Activated naive CD4-positive, alpha-beta T cell treated with Interleukin-2 at 50 U/mL for 16 hours (primary cell): Measurements from ENCODE around the gene TOP2A.

Experiments
- DNase-seq: peaks from one replicate; pipeline ENCODE4 v3.0.0-alpha.2; 2020

The TOP2A gene

DNA sequence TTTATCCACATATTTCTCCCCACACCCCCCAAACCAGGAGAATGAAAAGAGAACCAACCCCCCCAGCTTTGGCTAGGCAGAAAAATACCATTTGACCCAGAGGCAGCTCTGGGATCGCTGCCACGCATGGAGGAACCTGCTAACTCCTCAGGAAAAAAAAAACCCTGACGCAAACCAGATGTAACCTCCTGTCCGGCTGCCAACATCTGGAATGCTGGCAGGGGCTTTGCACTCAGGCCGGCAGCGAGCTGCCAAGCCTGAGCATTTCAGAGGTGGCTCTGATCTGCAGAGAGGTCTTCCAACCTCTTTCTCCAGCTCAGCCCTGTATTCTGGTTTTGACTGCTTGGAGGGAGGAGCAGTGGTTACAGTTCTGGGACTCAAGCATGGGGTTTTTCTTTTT, 33.7 kb upstream of the TOP2A start:
- no peak for DNase-seq

DNA sequence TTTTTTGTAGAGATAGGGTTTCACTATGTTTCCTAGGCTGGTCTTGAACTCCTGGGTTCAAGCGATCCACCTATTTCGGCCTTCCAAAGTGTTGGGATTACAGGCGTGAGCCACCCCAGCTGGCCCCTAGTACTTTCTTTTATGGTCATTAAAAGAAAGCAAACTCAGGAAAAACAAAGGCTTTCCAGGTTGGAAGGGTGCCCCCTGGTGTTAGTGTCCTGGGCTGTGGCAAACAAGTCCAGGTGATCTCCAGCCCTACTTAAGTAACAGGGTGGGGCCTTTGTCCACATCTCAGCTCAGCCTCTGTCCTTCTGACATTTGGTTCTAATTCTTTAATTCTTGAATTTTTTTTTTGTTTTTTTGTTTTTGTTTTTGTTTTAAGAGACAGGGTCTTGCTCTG, 32.5 kb upstream of the TOP2A start:
- peak; percentile 39 for DNase-seq

DNA sequence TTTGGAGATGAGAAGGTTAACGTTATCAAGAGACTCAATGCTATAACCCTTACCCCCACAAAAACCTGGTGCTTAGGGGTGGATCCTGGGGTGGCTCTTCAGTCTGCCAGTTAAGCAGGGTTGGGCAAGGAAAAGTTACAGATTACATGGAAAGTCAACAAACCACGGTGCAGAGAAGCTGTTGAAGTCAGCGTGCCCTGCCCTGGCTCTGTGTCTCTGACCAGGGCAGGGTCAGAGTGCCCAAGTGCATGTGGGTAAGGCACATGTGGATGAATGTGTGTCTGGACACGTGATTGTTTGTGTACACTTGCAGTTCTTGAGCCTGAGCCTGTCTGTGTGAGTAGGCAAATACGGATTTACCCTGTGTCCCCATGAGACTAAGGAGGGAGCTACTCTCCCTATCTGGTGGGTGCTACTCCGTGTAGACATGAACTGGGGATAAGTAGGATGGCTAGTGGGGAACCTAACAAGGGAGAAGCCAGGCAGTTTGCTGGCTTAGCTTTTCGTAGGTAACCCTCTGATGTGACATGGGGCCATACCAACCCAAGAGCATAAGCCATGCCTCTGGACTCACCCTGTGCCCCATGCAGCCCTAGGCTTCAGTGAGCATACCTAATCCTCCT, 31.1 kb upstream of the TOP2A start:
- no peak for DNase-seq

DNA sequence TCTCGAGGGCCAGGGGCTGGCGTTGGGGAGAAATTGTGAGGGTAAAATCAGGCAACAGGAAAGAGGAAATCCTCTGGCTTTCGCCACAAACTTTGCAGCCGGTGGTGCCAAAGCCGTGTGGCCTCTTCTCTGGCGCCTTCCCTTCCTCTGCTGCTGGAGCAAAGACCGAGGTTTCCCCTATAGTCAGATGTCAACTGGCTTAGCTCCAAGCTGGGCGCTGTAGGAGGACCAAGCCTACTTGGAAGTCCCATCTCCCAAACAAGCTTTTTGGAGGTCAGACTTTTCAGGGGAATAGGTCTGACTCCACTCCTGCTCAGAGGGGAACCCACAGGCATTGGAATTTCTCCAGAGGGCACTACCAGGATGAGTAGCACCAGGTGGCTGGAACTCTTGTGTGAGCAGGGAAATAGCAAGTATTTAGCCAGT, 30.5 kb upstream of the TOP2A start:
- DNase-seq, result no peak

DNA sequence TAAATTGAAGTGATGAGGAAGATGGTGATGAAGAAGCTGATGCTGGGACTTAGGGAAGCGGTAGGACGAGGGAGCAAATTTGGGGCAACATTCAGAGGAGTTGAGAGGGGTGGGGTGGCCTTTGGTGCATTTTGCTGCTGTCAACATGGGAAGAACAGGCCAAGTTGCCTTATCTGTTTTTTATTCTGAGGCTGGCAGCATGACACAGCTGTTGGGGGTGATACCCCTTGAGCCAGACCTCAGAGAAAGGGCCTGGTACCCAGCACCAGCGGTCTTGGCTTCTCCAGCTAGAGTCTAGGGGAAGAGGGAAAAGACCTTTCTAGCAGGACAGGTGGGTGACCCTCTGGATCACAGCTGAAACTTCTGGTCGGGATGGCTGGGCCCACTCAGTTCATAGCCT, 30.1 kb upstream of the TOP2A start:
- DNase-seq, result no peak

DNA sequence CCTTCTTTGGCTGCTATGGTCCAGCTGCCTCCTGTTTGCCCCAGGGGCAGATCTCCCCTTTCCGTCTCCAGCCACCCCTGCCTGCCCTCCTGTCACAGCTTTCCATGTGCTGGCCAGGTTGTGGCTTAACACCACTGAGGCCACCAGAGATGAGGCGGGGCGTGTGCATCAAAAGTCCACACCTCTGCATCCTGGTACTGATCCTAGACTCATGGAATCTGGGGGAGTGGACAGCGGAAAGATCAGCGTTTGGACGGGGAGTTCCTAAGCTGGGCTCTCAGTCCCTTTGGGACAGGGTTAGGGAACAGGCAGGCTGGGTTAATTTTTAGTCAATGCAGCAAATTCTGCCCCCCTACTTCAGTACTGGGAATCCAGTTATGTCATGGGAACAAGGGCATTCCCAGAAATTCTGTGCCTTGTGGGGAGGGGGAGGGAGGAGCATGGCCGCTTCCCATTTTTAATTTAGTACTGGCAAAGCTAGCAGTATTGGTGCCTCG, 29.5 kb upstream of the TOP2A start:
- no peak for DNase-seq

DNA sequence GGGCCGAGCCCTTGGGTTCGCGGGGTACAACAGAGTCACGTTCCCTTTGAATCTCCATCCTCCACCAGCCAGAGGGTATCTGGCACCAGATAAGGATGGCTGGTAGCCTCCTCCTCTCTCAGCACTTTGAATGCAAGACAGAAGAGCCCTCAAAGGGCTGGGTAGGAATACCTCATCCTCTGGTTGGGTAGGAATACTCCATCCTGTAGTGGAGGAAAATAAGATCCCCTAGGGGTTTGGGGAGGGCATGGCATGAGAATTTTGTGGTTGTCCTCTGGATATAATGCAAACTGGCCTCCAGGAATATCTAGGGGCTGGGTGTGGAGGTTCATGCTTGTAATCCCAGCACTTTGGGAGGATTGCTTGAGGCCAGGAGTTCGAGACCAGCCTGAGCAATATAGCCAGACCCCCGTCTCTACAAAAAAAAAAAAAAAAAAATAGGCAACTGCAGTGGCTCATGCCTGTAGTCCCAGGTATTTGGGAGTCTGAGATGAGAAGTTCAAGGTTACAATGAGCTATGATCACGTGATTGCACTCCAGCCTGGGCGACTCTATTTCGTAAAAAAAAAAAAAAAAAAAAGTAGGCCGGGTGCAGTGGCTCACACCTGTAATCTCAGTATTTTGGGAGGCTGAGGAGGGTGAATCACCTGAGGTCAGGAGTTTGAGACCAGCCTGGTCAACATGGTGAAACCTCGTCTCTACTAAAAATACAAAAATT, 28.2 kb upstream of the TOP2A start:
- no peak for DNase-seq

DNA sequence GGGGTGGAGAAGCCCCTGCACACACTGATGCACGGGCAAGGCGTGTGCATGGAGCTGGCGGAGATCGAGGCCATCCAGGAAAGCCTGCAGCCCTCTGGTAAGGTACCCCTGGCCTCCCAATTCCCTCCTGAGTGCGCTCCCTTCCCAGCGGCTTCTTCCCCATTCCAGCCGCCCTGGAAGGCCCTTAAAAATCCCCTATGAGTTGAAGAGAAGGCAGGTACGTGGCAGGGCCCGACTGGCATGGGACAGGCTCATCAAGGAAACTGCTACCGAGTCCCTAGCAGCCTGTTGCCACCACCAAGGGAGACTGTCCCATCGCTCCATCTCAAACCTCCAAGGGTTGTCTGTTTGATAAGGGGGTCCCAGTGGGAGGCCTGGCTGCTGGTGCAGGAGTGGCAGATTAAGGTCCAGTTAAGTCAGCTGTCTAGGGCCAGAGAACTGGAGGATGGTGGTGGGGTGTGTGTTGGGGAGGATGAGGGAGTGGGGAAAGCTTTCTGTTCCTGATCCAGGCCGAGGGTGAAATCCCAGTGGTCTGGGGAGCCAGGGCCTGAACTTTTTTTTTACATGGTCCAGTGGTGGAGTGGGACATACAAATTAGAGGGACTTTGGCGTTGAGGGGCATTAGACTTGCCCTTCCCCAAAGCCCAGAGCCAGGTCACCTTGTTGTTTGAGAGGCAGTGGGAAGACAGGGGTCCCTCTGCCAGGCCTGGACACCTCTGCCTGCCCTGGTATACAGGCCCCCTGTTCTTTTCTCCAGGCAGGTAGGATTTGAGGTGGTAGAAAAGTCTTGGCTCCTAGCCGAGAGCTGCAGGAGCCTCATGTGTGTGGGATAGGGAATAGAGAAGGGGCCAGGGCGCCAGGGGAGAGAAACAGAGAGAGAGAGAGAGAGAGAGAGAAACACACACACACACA, 26.5 kb upstream of the TOP2A start:
- peak; percentile 16 for DNase-seq

DNA sequence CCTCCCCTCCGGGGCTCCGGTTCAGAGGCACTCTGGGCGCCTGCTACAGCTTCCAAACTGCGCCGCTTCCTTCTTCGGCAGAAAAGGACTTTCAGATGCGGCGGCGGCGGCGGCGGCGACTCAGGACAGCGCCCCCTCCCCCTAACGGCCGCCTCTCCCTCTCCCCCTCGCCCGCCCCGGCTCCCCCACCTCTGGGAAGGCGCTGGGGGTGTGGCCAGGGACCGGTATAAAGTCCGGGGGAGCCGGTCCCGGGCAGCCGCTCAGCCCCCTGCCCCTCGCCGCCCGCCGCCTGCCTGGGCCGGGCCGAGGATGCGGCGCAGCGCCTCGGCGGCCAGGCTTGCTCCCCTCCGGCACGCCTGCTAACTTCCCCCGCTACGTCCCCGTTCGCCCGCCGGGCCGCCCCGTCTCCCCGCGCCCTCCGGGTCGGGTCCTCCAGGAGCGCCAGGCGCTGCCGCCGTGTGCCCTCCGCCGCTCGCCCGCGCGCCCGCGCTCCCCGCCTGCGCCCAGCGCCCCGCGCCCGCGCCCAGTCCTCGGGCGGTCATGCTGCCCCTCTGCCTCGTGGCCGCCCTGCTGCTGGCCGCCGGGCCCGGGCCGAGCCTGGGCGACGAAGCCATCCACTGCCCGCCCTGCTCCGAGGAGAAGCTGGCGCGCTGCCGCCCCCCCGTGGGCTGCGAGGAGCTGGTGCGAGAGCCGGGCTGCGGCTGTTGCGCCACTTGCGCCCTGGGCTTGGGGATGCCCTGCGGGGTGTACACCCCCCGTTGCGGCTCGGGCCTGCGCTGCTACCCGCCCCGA, 25.7 kb upstream of the TOP2A start, which contains the start of gene IGFBP4:
Gene IGFBP4 (plus strand): TSS at position 255 of the 792 bp plus-strand sequence. CDS start 286 bp downstream, at position 541.
- peak; percentile 69 for DNase-seq

DNA sequence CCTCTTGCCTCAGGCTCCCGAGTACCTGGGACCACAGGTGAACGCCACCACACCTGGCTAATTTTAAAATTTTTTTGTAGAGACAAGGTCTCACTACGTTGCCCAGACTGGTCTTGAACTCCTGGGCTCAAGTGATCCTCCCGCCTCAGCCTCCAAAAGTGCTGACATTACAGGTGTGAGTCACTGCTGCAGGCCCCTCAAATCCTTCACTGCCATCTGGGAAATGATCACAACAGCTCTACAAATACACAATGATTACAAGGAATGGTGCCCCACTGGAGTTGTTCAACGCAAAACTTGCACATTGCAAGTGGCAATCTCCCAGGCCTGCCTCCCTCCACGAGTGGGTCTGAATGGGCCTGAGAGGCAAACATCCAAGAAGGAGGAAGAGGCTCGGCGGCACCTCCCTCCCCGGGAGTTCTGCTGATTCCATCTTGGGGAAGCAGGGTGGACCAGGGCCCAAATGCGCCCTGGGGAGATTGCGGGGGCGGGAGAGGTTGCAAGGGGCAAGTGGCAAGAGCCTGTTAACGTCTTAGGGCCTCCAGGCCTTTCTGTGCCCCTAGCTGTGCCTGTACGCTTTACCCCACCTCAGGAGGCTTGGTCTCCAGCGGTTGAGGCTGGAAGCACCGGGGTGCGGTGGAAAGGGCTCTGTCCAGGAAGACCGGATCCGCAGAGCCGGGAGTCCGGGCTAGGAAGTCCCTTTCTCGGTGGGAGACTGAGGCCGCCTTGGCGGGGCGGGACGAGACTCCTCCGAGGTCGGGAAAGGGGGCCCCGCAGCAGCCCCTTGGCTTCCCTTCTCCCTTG, 24.9 kb upstream of the TOP2A start:
- no peak for DNase-seq

DNA sequence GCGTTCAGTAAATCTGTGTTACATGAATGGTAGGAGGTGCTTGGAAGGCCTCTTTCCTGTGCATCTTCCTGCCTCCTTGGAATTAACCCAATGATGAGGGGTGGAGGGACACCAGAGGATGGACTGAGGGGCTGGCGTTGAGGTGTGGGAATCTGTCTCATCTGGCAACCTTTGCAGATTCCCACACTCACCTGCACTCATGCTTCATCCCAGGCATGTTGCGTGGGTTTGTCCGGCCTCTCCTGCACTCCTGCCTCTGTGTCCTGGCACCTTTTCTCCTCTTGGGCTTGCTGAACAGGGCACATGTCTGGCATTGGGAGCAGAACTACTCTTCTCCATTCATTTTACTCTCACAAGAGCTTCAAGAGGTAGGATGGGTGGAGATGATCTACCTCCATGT, 22.5 kb upstream of the TOP2A start:
- DNase-seq, result no peak

DNA sequence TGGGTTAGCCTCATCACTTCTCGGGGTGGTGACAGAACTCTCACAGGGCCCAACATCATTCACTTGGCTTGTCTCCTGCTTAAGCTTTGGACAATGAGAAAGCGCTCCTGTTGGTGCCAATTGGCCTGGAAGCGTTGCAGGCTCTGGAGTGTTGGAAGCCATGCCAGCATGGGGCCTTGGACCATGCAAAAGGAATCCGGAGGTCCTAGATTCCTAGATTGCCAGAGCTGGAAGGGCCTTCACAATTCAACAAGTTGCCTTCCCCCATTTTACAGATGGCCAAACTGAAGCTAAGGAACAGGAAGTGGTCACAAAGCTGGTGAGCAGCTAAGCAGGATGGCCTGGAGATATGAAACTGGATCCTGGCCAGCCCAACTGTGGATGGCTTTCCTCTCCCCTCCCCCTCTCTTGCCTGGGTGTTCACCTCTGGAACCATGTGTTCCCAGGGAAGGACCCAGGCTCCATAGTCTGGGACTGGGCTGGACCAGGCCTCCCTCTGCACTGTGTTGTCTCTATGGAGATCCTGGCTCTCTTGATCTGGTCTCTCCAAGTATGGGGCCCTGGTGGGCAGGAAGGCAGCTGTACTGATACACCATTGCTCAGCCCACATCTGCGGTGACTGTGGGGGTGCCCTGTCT, 19.5 kb upstream of the TOP2A start:
- no peak for DNase-seq

DNA sequence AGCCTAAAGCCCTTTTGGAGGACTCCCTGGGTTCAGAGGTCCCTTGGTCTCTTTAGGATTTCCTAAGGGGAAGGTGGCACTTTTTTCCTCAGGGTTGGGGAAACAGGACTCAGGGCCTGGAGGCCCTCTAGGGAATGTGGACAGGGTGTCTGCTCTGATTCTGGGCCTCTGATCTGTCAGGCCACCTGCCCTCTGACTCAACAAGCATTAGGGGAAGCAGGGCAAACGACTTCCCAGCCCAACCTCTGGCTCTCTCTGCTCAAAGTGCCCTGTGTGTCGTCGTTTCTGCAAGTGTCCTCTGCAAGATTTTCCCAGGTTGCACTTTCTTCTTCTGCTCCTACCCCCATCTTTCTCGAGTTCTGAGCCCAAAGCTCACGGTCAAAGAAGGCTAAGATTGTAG, 18.9 kb upstream of the TOP2A start:
- no peak for DNase-seq

DNA sequence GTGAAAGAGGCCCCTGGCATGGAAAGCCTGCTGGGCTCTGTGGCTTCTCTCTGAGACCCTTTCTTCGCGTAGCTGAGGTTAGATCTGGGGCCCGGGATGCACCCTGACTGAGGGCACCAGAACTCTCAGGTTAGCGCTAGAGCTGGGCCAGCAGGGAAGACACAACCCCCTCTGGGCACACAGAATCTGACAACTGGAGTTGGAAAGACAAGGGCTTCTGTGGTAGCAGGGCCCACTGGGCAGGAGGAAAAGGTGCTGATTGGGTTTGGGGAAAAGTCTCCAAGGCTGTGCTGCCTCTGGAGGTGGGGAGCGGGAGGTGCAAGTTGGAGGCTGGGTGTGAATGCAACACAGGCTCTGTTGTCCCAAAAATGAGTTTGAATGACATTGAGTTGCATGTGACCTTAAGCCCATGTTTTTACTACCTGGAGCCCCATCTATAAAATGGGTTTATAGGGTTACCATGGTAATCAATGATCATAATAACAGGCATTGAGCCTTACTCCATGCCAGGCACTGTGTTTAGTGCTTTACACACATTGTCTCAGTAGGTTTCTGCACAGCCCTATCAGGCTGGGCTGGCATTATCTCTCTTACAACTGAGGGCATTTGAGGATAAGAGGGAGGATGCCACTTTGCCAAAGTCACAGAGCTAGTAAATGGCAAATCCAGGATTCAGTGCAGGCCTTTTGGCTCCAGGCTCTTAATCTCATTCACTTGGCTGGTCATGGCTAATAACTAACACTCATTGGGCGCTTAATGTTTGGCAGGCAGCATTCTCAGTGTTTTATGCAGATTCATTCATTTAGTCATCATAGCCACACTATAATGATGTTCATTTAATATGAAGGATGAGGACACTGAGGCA, 16.1 kb upstream of the TOP2A start:
- DNase-seq, result no peak

DNA sequence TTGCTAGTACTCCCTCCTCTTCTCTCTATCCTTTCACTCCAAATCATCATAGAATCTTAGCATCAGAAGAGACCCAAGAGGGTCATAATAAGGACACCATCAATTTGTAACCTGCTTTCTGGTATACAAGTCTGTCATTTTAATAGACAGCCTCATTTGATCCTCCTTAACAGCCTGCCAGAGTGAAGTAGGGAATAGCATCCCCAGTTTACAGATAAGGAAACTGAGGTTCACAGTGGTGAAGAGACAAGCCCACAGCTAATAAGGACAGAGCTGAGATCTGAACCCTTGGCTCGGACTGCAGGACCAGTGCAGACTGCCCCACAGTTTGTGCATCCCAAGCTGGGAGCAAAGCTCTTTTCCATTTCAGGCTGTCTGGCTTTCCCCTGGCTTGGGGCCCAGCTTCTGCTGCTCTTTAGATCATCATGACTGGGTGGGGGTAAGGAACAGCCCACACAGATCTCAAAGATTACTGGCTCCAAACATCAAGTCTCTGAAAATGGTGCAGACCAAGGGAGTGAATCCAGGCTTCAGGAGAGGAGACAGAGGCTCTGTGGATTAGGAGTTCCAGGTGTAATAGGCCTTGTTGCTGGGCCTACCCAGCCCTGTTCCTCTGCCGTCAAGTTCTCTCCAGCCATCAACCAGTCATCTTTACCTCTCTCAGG, 15.3 kb upstream of the TOP2A start:
- no peak for DNase-seq

DNA sequence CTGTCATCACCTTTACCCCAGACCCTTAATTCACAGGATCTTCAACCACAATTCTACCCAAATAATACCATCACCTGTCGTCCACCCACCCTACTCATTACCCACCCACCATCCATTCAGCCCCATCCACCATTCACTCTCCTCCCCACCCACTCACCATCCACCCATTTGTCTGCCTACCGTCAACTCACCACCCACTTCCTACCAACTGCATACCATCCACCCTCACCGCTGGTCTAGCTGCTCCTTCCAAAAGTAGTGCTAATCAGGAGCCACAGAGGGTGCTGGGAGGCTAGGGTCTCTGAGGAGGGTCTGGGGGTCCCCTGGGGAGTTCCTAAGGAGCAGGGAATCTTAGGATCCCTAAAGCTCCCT, 13.5 kb upstream of the TOP2A start:
- no peak for DNase-seq

DNA sequence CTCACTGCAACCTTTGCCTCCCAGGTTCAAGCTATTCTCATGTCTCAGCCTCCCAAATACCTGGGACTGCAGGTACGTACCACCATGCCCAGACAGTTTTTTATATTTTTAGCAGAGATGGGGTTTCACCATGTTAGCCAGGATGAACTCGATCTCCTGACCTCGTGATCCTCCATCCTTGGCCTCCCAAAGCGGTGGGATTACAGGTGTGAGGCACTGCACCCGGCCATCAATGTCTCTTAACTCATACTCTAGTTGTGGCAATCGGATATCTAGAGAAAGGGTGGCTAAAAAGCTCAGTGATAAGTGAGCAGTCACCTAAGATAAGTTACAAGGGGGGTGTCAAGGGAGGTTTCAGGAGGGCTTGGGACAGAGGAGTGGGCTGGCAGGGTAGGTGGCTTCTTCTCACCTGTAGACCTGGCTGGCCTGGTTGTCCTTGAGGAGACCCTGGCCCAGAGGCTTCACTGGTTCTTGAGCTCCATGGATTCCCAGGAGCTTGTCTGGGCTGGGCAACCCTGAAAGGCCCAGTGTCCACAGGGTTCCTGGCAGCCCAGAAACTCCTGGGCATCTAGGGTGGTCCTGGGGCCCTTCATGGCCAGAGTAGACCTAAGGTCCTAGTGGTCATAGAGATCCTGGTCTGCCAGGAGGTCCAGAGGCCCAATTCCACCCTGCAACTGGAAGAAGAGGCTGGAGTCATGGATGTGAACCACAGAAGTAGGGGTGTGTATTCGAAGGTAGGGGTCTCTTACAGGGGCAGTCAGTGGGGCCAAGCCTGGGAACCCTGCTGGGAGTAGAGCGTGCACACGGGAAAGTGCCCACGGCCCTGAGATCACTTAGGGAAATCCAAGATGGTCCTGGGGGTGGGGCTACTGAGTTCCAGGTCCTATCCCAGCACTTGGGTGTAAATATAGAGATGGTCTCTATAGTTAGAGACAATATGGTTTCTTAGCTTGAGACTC, 12.9 kb upstream of the TOP2A start:
- DNase-seq, result no peak

DNA sequence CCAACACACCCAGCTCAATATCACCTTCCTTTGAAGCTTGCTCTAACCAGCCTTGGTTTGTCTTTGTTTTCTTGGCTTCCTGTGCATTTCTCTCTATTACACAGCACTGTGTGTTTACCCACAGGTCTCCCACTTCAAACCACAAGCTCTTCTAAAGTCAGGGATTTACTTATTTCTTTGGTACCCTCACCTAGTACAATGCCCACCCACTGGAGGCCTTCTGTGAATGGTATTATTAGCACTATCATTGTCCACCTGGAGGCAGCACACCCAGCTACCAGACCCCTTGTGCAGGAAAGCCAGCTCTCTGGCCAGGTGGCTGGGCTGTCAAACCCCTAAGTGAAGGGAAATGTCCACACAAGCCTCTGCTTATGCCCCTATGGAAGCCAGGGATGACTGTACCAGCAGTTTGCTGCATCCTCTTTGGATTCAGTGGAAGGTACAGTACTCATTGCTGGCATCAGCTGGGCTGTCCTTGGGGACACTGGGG, 9.4 kb upstream of the TOP2A start:
- no peak for DNase-seq
